NCI-H187 (cell line): ENCODE results near the gene SERTAD2.

ENCODE experiments used
- DNase-seq, 2 experiments: peaks; one replicate each; lab custom pipeline; 2025; lab: John Stamatoyannopoulos, UW

The SERTAD2 gene

DNA sequence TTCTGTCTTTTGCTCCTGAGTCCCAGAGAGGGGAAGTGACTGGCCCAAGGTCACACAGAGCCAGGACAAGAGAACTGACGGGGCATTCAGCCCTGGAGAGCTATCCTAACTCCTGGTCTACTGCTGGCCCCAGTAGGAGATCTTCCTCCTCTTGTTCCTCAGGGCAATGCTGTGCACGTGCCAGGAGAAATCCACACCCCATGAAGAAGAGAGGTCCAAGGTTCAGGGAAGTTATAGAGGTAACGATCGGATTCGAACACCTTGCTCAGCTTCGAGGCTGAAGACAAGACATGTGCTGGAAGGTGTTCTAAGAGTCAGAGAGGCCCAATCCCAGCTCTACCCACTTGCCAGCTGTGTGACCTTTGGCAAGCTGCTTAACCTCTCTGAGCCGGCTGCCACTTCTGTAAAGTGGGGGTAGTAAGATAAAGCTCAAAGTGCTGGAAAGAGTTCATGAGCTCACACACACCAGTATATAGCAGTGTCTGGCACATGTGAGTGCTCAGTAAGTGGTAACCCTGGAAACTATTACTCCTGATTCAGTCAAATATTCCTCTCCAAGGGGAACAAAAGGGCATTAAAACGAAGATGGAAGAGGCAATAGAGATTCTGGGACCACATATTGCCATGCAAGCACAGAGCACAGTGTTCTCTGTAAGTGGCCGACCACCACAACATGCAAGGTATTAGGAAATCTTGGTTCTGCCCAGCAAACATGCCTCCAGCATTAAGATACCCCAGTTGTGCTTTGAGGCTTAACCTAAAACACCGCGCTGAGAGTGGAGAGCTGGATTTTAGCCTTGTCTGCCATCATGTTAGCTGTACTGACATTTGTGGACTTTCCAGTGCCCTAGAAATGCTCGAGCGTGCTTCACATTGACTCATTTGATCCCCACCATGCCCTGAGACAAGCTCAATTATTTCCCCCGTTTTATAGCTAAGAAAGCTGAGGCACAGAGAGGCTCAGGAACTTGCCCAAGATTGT is 25.6 kb downstream of the SERTAD2 start:
- DNase-seq: no peak

DNA sequence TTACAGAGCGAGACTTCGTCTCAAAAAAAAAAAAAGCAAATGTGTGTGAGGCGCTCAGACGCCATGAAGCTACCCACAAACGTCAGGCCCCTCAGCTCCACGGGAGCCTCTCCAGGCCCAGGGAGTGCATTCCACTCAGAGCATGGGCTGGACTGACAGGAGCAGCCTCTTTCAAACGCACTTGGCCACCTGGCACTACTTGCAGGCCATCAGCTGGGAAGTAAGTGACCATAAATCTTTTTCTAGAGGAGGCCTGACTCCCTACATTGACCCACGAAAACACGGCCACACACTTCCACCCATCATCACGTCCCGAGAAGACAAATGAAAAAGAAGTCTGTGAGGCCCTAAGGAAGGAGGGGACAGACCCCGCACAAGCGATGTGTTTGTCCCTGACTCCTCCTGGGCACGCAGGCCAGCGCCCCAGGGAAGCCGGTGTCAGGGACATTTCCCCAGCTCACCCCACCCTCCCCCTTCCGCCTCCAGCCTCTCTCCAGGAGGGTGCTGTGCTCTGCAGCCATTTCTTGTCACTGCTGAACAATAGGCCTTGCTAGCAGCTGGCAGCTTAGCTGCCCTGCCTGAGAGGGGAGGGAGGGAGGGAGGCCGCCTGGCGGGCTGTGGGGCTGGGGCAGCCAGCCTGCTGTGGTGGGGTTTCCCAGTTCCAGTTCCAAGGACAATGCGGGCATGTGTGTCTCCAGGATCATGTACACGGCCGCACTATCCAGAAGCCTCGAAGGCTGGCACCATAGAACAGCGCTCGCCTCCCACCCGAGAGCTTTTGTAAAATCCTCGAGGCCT is 26.6 kb downstream of the SERTAD2 start:
- DNase-seq: peak; percentile 97 to 99

DNA sequence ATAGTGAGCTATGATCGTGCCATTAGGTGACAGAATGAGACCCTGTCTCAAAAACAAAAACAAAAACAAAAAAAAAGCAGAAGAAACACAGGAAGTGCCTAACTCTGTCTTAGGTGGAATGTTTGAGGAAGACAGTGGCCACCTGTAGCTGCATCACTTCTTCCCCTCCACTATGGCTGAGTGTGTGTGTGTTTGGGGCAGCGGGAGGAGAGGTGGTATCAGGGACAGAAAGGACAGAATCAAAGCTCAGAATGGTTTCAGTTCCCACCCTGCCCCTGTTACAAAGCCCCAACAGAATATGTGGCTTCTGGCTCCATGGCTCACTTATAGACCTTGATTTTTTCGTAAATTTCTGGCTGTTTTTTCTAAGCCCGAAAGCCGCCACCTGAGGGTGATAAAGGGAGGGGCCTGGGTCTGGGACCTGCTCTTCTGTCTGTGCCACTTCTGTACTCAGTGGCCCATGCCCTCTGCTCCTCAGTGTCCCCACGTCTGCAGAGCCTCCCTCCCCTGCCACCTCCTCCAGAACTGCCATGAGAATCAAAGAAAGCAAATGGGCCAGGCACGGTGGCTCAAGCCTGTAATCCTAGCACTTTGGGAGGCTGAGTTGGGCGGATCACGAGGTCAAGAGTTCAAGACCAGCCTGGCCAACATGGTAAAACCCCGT is 27.4 kb downstream of the SERTAD2 start:
- peak; percentile 52 to 68 for DNase-seq

DNA sequence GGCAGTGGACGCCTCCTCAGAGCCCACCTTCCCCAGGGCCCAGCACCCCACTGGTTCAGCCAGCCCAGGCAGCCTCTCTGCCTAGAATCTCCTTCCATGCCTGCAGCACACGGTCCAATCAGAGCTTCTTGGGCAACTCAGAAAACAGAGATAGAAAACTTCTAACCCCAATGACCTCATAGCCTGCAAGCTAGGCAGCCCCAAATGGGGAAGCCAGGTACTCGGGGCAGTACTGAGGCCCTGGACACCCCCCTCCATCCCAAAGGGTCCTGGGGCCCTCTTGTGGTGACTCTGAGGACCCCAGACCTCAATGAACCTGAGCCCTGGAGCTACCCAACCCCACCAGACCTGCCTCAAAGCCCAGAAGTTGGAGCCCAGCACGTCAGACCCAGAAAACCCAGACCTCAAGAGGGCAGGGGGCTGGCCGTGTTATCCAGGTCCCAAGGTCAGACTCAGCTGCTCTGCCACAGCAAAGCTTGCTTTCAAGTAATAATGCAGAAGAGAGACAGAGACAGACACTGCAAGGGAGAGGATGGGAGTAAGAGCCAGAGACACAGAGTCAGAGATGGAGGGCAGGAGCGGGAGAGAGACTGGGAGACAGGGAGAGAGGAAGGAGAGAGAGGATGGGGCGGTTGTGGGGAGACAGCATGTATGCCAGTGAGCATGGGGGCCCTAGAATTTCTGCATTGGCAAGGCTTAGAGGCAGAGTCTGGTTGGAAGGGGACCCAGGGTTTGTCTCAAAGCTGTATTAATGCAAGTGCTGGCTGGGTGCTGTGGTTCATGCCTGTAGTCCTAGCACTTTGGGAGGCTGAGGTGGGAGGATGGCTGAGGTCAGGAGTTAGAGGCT is 28.2 kb downstream of the SERTAD2 start:
- DNase-seq: no peak

DNA sequence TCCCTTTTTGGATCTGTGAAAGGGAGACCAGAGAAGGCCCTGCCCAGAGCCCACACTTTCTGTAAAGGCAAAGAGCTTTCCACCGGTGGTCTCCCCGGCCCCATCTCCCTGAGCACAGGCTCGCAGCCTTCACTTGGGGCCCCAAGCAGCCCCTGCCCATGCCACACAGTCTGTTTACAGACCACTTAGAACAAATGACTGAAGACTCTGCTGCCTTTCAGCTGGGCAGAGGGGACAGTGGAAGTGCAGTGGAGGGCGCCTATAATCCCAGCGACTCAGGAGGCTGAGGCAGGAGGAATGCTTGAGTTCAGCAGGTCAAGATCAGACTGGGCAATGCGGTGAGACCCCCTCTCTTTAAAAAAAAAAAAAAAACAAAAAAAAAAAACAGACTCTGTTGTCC is 28.9 kb downstream of the SERTAD2 start:
- no peak for DNase-seq

DNA sequence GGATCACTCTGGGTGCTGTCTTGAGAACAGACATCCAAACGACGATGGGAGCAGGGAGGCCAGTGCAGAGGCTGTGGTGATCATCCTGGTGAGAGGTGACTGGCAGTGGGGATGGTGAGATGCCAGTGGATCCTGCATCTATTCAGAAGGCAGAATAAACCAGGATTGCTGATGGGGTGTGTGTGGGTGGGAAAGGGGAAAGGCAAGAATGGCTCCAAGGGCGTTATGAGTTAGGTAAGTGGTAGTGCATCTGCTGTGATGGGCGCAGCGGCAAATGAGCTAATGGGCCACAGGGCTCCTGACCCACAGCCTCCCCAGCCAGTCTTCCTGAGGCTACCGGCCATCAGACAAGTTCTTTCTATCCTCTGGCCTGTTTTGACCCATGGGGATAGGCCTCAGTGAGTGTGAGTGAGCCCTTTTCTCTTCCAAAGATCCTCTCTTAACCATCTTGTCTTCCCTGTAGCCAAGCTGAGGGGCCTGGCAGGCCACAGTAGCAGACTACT is 29.6 kb downstream of the SERTAD2 start:
- DNase-seq: no peak

DNA sequence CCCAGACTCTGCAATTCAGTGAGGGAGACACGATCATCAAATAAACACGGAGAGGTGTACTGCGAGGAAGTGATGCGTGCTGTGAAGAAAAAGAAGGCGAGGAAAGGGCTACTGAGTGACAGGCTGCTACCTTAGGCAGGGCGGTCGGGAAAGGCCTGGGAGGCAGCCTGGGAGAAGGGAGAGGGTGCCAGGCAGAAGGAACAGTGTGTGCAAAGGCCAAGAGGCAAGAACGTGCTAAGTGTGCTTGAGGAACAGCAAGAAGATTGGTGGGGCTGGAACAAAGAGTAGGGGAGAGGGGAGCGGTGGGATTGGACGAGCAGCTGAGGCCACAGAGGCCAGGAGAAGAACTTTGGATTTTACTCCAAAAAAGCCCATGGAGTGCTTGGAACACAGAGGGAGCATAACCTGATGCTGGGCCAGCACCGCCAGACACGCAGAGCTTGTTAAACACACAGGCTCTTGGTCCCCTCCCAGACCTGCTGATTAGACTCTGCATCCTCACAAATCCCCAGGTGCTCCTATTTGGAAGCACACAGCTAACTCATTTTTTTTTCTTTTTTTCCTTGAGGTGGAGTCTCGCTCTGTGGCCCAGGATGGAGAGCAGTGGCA is 30.4 kb downstream of the SERTAD2 start:
- DNase-seq: no peak

DNA sequence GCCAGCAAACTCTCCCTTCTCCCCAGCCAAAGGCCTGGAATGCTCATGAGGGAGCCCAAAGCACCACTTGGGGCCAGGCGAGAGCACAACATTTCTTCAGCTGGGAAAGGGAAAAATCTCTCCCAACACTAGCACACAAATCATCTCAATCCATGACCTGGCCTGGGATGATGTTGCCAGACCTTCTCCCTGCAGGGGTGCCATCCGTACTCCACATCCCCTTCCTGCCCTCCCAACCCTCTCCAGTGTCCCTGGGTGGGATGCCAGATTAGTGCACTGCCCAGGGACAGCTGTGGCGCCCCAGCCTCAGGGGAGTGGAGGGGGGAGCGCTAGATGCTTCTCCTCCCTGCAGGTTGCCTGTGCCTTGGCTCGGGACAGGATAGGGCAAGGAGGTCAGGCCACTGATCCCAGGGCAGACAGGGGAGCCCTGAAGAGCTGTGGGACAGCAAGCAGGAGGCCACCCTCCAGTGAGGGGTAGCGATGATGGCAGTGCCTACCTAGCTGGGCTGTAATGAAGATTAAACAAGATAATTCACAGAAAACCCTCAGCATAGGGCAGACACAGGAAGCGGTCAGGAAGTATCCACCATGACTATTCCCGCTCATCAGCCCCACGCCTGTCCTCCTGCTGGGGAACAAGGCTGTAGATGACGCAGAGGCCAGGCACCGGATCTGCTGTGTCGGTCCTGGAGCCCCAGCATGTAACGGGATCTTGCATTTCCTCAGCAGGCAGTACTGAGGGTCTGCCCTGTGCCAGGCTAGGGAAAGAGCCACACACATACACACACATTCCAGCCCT is 31.1 kb downstream of the SERTAD2 start:
- no peak for DNase-seq

DNA sequence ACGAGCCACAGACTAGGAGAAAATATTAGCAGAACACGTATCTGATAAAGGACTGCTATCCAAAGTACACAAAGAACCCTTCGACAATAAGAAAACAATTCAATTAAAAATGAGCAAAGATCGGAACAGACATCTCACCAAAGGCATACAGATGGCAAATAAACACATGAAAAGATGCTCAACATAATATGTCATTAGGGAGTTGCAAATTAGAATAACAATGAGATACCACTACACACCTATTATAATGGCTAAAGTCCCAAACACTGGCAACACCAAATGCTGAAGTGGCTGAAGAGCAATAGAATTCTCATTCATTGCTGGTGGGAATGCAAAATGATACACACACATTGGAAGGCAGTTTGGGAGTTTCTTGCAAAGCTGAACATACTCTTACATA is 33.1 kb downstream of the SERTAD2 start:
- DNase-seq: no peak

DNA sequence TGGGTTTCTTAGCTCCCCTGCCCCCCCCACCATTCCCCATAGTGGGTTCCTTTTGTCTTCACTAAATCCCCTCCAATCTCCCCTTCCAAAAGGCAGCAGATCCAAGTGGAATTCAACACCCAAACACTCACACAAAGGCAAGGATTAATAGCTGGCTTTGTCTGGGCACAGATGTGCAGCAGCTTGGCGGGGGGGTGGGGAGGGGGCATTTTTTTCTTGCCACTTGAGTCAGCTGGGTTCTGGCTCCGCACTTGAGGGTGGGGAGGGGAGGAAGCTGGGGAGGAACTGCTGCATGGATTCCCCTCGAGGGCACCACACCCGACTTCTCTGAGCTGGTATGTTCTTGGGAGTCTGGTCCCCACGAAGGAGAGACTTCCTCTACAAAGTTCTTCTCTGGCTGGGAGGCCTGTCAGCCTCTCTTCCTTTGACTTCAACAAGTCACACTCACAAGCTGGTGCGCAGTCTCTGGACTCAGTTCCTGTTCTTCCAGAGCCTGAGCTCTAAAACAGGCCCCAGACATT is 36.0 kb downstream of the SERTAD2 start:
- DNase-seq: peak; percentile 61 to 64

DNA sequence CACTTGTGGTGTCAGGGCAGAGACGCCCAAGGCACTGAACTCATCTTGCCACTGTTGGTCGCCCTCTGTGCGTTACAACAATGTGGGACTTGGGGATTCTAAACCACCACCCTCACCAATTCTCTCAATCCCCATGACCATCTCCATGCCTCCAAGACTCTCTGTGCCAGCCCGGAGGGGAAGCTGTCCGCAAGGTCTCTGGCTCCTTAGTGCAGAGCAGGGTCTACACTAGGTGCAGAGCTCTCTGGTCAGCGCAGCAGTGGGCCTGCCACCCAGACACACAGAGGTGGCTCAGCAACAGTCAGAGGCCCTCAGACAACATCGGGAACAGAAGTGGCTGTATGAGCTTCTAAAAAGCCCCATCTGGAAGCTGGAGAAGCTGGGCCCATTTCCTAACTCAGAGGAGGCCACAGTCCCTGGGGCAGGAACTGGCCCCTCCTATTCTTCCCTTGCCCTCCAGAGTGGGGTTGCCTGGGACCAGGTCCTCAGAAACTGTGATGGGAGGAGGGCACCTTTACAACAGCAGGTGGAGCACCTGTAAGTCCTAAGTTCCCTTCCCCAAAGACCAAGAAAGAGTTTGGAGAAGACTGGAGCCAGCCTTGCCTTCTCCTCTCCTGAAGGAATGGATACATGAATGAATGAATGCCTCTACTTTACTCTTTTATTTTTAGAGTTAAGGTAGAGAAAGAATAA is 37.7 kb downstream of the SERTAD2 start:
- DNase-seq: no peak

DNA sequence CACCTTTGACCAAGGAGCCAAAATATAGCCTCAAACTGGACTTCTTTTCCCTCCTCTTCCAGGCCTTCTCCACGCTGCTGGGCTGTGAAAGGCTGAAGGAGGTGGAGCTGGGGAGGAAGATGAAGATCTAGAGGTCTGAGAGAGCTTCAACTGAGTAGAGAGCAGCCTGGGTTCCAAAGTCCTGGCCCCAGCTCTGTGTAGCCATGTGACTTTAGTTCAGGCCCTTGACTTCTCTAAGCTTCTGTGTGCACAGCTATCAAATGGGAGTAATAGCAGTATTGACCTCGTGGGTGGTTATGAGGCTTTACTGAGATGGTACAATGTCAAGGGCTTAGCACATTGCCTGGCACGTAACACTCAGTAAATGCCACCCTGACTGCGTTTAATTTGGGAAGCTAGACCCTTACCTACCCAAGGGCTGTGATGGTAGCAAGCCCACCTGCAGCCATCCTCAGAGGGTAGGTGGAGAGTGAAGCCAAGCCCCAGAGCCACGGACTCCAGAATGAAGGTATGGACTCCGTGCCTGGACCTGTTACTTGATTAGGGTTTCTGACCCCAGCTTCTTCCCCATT is 38.4 kb downstream of the SERTAD2 start:
- DNase-seq: no peak

DNA sequence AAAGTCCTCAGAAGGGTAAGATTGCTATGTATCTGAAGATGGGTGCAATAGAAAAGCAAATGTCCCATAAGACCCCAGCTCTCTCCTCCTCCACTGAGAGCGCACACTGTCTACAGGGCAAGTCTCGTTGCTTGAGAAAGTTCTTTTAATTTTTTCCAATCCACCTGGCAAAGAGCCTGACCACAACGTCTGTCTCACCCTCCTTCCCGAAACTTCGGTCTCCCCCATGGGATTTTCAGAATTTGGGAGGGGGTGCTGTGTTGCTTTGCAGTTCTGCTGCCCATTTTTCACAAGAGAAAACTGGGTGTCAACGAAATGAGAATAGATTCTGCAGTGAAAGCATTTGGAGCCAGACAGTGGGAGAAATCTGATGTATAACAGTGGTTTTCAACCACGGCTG is 40.4 kb downstream of the SERTAD2 start:
- no peak for DNase-seq

DNA sequence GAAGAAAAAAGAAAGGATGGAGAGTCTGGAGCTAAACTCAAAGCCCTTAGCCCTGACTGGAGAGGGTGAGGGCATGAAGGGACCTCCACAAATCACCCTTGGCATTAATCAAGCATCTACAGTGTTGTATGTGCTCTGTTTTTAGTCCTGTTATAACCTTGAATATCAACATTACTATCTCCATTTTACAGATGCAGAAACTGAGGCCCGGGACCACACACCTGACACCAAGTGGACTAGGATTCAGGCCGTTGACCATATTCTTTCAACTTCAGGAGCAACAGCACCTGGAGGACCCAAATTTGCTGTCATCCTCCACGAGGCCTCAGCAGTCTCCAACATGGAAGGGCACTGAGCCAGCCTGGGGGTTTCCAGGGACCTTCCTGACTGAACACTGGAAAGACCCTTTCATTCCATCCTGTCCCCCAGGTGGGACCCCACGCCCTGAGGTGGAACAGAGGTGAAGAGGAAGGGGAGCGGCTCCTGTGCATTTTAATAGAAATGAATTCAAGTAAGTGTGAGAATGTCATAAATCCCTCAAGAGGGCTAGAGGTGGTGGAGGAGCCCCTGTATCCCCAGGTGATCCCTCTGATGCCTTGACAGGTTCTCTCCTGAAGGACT is 41.0 kb downstream of the SERTAD2 start:
- no peak for DNase-seq

DNA sequence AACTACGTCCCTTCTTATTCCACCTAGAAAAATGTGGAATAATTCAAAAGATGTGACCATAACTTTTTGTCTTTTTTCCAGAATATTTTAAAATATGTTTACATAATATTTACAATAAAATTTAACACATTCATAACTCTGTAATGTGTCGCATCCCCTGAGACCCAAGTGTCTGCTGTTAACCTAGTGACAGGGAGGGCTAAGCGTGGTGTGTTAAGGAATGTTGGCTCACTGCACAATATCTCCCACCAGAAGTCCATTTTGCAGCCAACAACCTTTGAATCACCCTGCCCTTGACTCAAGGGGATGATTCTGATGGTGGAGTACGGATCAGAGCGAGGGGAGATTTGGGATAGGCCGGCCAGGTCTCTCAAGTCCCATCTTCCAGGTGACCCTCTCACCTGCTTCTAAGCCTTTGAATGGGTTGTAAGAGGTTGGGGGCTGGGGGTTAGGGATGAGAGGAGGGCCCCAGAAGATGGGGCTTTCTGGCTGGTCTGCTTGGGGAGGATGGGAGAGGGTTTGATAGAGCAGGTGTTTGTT is 43.3 kb downstream of the SERTAD2 start:
- no peak for DNase-seq

DNA sequence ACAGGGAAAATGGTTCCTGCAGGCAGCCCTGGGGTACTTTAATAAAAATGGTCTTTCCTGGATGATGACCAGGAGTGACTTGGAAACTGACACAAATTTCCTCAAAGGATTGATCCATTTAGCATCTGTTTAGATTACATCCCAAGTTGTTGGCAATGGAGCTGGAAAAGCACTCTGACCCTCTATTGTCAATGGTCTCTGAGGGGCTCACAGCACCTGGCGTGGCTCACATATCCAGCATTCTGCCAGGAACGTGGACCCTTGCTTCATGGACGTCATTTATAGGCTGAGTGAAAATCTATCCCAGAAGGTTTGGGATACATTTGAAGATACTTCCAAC is 43.8 kb downstream of the SERTAD2 start:
- no peak for DNase-seq

DNA sequence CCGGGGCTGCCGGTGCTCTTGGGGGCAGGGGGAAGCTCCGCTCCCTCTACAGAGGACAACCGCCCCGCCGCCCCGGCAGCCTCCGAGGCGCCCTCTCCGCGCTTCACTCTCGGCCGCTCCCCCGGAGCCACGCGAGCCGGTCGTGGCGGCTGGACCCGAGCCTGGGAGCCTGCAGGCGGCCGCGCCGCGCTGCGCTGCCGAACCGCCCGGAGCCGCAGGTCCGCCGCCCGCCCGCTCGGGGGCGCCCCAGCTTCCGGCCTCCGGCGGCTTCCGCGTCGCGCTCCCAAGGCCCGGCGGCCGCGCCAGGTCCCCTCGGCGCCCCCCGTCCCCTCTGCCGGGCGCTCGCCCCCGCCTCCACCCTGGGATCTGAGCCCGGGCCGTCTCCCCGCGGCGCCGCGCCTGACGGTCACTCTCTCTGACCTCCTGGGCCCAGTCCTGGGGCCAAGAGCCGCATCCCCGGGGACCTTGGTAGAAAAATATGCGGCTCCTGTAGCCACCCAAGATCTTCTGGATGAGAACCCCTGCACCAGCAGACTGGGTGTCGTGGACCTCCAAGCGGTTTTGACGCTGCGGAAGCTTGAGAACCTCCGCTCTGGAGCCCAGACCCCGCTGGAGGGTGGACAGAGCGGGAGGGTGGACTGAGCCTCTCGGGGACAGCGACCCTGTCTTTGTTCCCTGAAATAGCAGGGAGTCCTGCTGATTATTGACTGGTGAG is 44.3 kb downstream of the SERTAD2 start:
- no peak for DNase-seq

DNA sequence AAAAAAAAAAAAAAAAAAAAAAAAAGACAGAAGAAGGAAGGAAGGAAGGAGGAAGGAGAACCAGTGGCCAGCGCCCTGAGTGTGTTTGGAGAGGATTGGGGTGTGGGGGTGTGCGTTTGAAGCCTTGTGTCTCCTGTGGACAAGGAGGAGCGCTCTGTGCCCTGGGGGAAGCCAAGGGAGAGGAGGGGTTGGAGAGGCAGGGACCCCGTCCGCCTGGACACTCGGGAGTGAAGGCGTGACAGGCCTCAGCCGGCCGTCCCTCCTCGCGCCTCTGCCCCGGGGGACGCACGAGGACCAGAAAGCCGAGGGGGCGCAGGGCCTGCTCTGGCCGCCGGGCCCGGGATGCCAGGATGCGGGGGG is 44.9 kb downstream of the SERTAD2 start:
- DNase-seq: no peak
